Spleen (tissue), 11 donors: ENCODE data around the gene RNF181. TPM values are rescaled to one million over a fixed set of nuclear protein-coding genes. Genes with fewer than 3 reads are reported as not detected.

Experiments
- DNase-seq: peaks from one replicate; pipeline ENCODE4 v3.0.0-alpha.2; 2020
- H3K27ac ChIP-seq, 8 donors: fragments of 200-600 bp; sonication (generic) in 7 of 8; 1 replicate in 4 of 8; 2 replicates in 4 of 8; pipeline versions ENCODE4 v1.5.0 to v1.8.0; 2016 to 2021; ENCODE audit warnings: inconsistent platforms in 4 of 8, mild to moderate bottlenecking in 4 of 8, moderate library complexity in 1 of 8
- H3K27me3 ChIP-seq, 7 donors: fragments of 200-600 bp; sonication (generic) in 6 of 7; replicated peaks in 1 of 7; 1 replicate in 4 of 7; 2 replicates in 3 of 7; pipeline versions ENCODE4 v1.5.0 to v1.8.0; 2016 to 2021; ENCODE audit warnings: inconsistent platforms in 3 of 7, mild to moderate bottlenecking in 1 of 7
- H3K36me3 ChIP-seq, 6 donors: fragments of 200-600 bp; sonication (generic) in 5 of 6; 1 replicate in 4 of 6; 2 replicates in 2 of 6; pipeline versions ENCODE4 v1.5.0 to v1.8.0; 2016 to 2021; ENCODE audit warnings: inconsistent platforms in 2 of 6
- H3K4me1 ChIP-seq, 6 donors: fragments of 200-600 bp; sonication (generic) in 5 of 6; 1 replicate in 3 of 6; 2 replicates in 3 of 6; pipeline versions ENCODE4 v1.5.0 to v1.8.0; 2016 to 2021; ENCODE audit warnings: inconsistent platforms in 3 of 6
- H3K4me3 ChIP-seq, 8 donors: fragments of 200-600 bp; sonication (generic) in 7 of 8; 1 replicate in 4 of 8; 2 replicates in 4 of 8; pipeline versions ENCODE4 v1.5.0 to v1.8.0; 2016 to 2021; ENCODE audit warnings: inconsistent platforms in 4 of 8, mild to moderate bottlenecking in 4 of 8, moderate library complexity in 2 of 8
- H3K9me3 ChIP-seq, 8 donors: fragments of 200-600 bp; sonication (generic) in 7 of 8; 1 replicate in 4 of 8; 2 replicates in 4 of 8; pipeline versions ENCODE4 v1.5.0 to v1.8.0; 2016 to 2021; ENCODE audit warnings: inconsistent platforms in 4 of 8
- CTCF ChIP-seq, 11 experiments: fragments of 200-600 bp in 7 of 11; fragments of 450-650 bp in 4 of 11; sonication (generic) in 4 of 11; IDR thresholded peaks in 8 of 11; conservative IDR thresholded peaks in 3 of 11; 1 replicate in 7 of 11; 2 replicates in 4 of 11; pipeline versions ENCODE4 v1.4.0 to v1.8.0; 2016 to 2021; ENCODE audit warnings: antibody characterized with exemption in 11 of 11, inconsistent platforms in 4 of 11, mild to moderate bottlenecking in 1 of 11
- POLR2A ChIP-seq, 3 donors: fragments of 450-650 bp; IDR thresholded peaks; one replicate each; pipeline ENCODE4 v1.5.1; 2017; ENCODE audit warnings: antibody characterized with exemption in 3 of 3, mild to moderate bottlenecking in 1 of 3
- POLR2AphosphoS5 ChIP-seq, 3 donors: sonication (generic); formaldehyde crosslinking; IDR thresholded peaks; one replicate each; pipeline ENCODE4 v1.5.1; 2017; ENCODE audit warnings: antibody characterized with exemption in 3 of 3
- WGBS, 5 donors: extraction: QIAGEN DNeasy Blood & Tissue Kit in 3 of 5; methylation state at CpG; one replicate each; pipeline versions ENCODE4 v1.1.5 to v1.1.7; 2013 to 2018; 5-methylcytosine and 5-hydroxymethylcytosine counted together
- intact Hi-C: fragments of 100-400 bp; cut with DNase I; formaldehyde crosslinking; loops from one replicate; pipeline ENCODE4 v1.15.0; 2023; ENCODE audit warnings: low total_unique reads
- polyA plus RNA-seq, 3 donors: library from polyadenylated mRNA; stranded (reverse); fragments of 200-250 nt; gene quantifications; one replicate each; pipeline ENCODE4 v1.2.1, GENCODE V29; 2013
- total RNA-seq, 7 donors: library from RNA; depleted of rRNA in 3 of 7; stranded (reverse); fragments of >200 nt in 3 of 7; fragmentation: NEBNext Ultra II Directional in 4 of 7; extraction: Animal tissue kit (Norgen Biotek cat#: 25700) in 4 of 7; gene quantifications; one replicate each; pipeline versions ENCODE4 v1.1.0 to v1.2.1, GENCODE V29; 2016 to 2021
- donor health status: healthy with polysubstance abuse.
- donor health status: DM: no; HTN: no; CAD: no; lungs with moderate emphysema.
- donor health status: DM: no; HTN: no; CAD: no.
- donor health status: Bipolar disorder and iron deficiency.
- donor health status: healthy.
- donor health status: DM: no; HTN: no; CAD: no.
- donor health status: DM: yes; HTN: yes; CAD: no.

The RNF181 gene
- total and polyA plus RNA-seq, 10 donors: 72.9 to 184 (median 123) TPM

DNA sequence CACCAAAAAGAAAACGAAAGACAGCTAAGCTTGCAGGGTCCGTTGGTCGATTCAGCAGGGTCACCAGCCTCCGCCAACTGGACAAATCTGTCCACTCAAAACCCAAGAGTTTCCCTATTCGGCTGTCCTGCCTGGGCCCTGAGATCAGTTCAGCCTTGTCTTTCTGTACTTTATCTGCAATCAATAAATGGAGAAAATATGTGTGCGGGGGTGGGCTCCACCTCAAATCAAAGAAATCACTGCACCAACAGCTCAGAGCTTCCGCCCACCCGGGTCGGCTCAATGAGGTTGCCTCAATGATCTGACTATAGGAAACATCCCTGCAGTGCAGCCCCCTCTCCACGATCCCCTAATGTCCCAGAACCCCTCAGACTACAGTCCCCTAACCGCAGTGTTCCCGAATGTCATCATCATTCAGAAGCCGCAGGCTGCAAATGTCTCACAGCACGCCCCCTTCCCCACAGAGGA is 34.7 kb upstream of the RNF181 start:
- H3K27ac ChIP-seq: peak overlapping the region; percentile 79 to 94 (median 90)
- intact Hi-C loops: no loop called here
- no peak for DNase-seq
- H3K36me3 ChIP-seq: peaks cover 0 to 35% (median 8%) of the 10 kb centered on the region in 6 donors
- H3K9me3 ChIP-seq: no peaks in the 10 kb centered on the region
- WGBS, 5 donors: 6 to 9% (median 8%) methylated on average over 13 to 14 of the region's 14 CpGs
- H3K27me3 ChIP-seq: no peaks in the 10 kb centered on the region
- TF ChIP-seq POLR2A (IDR thresholded peaks at IDR 0.05) (no peak), CTCF (IDR thresholded peaks at IDR 0.05 in 8 of 11, conservative IDR thresholded peaks at IDR 0.05 in 3 of 11) (no peak), POLR2AphosphoS5 (IDR thresholded peaks at IDR 0.05) (no peak)
- peaks cover 7 to 51% (median 29%) of the 10 kb centered on the region in 6 donors for H3K4me1 ChIP-seq
- peak overlapping the region; percentile 45 to 82 (median 71) for H3K4me3 ChIP-seq

- H3K36me3 ChIP-seq: peaks cover 0 to 28% (median 7%) of the 10 kb centered on the region in 6 donors
- intact Hi-C loops: no loop called here
- peak; percentile 99 for DNase-seq
- H3K27me3 ChIP-seq: no peaks in the 10 kb centered on the region
- peak within 1 kb of the TSS; percentile 45 to 82 (median 71) for H3K4me3 ChIP-seq
- H3K27ac ChIP-seq: peak within 1 kb of the TSS; percentile 79 to 94 (median 90)
- WGBS, 5 donors: 3 to 9% (median 4%) methylated on average over 27 to 64 of the region's 64 CpGs
- peaks cover 7 to 51% (median 29%) of the 10 kb centered on the region in 6 donors for H3K4me1 ChIP-seq
- TF ChIP-seq CTCF (IDR thresholded peaks at IDR 0.05 in 8 of 11, conservative IDR thresholded peaks at IDR 0.05 in 3 of 11) (peak in 8 of 11 experiments; percentile 8 to 60 (median 46)), POLR2A (IDR thresholded peaks at IDR 0.05) (peak in 2 of 3 donors; percentile 59 to 84), POLR2AphosphoS5 (IDR thresholded peaks at IDR 0.05) (peak; percentile 97)
- no peaks in the 10 kb centered on the region for H3K9me3 ChIP-seq
Measured at GRCh38 chr2:85561280-85562212, 34.0 kb upstream of the RNF181 start, which contains the start of gene GGCX. Gene GGCX (minus strand): TSS chr2:85561493. CDS start chr2:85561428, 65 bp downstream.

GRCh38 chr2:85564144-85564563 is 31.4 kb upstream of the RNF181 start:
- 92 to 94% (median 93%) methylated on average over 5 of the region's 5 CpGs for WGBS, 5 donors
- peak overlapping the region in 4 of 8 donors; percentile 26 to 62 (median 40) for H3K27ac ChIP-seq
- intact Hi-C loops: no loop called here
- DNase-seq: no peak
- peaks cover 0 to 3% (median 0%) of the 10 kb centered on the region in 6 donors for H3K36me3 ChIP-seq
- peaks cover 7 to 43% (median 29%) of the 10 kb centered on the region in 6 donors for H3K4me1 ChIP-seq
- H3K27me3 ChIP-seq: peaks cover 0 to 5% (median 0%) of the 10 kb centered on the region in 7 donors
- H3K9me3 ChIP-seq: no peaks in the 10 kb centered on the region
- no peak overlapping the region for H3K4me3 ChIP-seq
- TF ChIP-seq POLR2AphosphoS5 (IDR thresholded peaks at IDR 0.05): no peak

GRCh38 chr2:85566265-85566664 is 29.3 kb upstream of the RNF181 start:
- H3K4me1 ChIP-seq: peaks cover 0 to 23% (median 14%) of the 10 kb centered on the region in 6 donors
- H3K9me3 ChIP-seq: no peaks in the 10 kb centered on the region
- no peak overlapping the region for H3K4me3 ChIP-seq
- H3K36me3 ChIP-seq: no peaks in the 10 kb centered on the region
- H3K27ac ChIP-seq: no peak overlapping the region
- DNase-seq: no peak
- intact Hi-C loops: no loop called here
- WGBS, 5 donors: 77 to 87% (median 84%) methylated on average over 4 of the region's 4 CpGs
- TF ChIP-seq POLR2AphosphoS5 (IDR thresholded peaks at IDR 0.05): no peak
- no peak for TF ChIP-seq CTCF (IDR thresholded peaks at IDR 0.05 in 8 of 11, conservative IDR thresholded peaks at IDR 0.05 in 3 of 11)
- TF ChIP-seq POLR2A (IDR thresholded peaks at IDR 0.05): no peak
- H3K27me3 ChIP-seq: peaks cover 0 to 19% (median 0%) of the 10 kb centered on the region in 7 donors
